T-helper 2 cell (primary cell): ENCODE data around the gene TSC2.
"Not testable (repeated sequence)": the region's sequence is repeated elsewhere in the genome, so short reads cannot be mapped to it uniquely, and the experiment has no call there.

Experiments
- DNase-seq, 5 experiments: peaks; one replicate each; pipeline versions ENCODE4 v3.0.0 to v3.0.0-alpha.2; 2012 to 2022

The TSC2 gene

GRCh38 chr16:2086812-2087747 lies 39.3 kb downstream of the TSC2 start:
- no peak for DNase-seq

GRCh38 chr16:2087748-2088631 lies 40.2 kb downstream of the TSC2 start:
- DNase-seq: no peak

- DNase-seq: no peak
These were observed 41.1 kb downstream of the TSC2 start for GRCh38 chr16:2088759-2089358.

GRCh38 chr16:2089706-2090480 lies 42.1 kb downstream of the TSC2 start:
- no peak for DNase-seq

GRCh38 chr16:2090481-2090776 lies 42.6 kb downstream of the TSC2 start:
- no peak for DNase-seq

- DNase-seq: peak in 2 of 5 experiments; percentile 24 to 37
These were observed 43.2 kb downstream of the TSC2 start for GRCh38 chr16:2090777-2091546.

- no peak for DNase-seq
These were observed 43.9 kb downstream of the TSC2 start for GRCh38 chr16:2091547-2092255.

GRCh38 chr16:2092256-2092620 lies 44.5 kb downstream of the TSC2 start:
- no peak for DNase-seq

GRCh38 chr16:2092866-2093265 lies 45.1 kb downstream of the TSC2 start:
- no peak for DNase-seq

GRCh38 chr16:2093793-2094192 lies 46.0 kb downstream of the TSC2 start:
- DNase-seq: no peak

GRCh38 chr16:2095315-2095853 lies 47.6 kb downstream of the TSC2 start:
- DNase-seq: no peak

- no peak for DNase-seq
These were observed 48.3 kb downstream of the TSC2 start for GRCh38 chr16:2095918-2096582.

GRCh38 chr16:2096853-2097595 lies 49.2 kb downstream of the TSC2 start:
- no peak for DNase-seq

- not testable (repeated sequence) for DNase-seq
These were observed 49.9 kb downstream of the TSC2 start for GRCh38 chr16:2097689-2098088.

- DNase-seq: not testable (repeated sequence)
These were observed 53.8 kb downstream of the TSC2 start for GRCh38 chr16:2101581-2101980.

- DNase-seq: no peak
These were observed 54.7 kb downstream of the TSC2 start for GRCh38 chr16:2102471-2102870.

GRCh38 chr16:2104464-2104863 lies 56.7 kb downstream of the TSC2 start:
- DNase-seq: not testable (repeated sequence)

GRCh38 chr16:2105291-2105690 lies 57.5 kb downstream of the TSC2 start:
- not testable (repeated sequence) for DNase-seq

- not testable (repeated sequence) for DNase-seq
These were observed 58.0 kb downstream of the TSC2 start for GRCh38 chr16:2105769-2106168.
